Spleen (tissue), 7 donors: Measurements from ENCODE around the gene GMEB2.

Source experiments
- POLR2A ChIP-seq, 3 donors: fragments of 450-650 bp; IDR thresholded peaks; one replicate each; pipeline ENCODE4 v1.5.1; 2017; ENCODE audit warnings: antibody characterized with exemption in 3 of 3, mild to moderate bottlenecking in 1 of 3
- TF ChIP-seq, protein P1 (sequence below), 11 experiments: fragments of 200-600 bp in 7 of 11; fragments of 450-650 bp in 4 of 11; sonication (generic) in 4 of 11; IDR thresholded peaks in 8 of 11; conservative IDR thresholded peaks in 3 of 11; 1 replicate in 7 of 11; 2 replicates in 4 of 11; pipeline versions ENCODE4 v1.4.0 to v1.8.0; 2016 to 2021; ENCODE audit warnings: antibody characterized with exemption in 11 of 11, inconsistent platforms in 4 of 11, mild to moderate bottlenecking in 1 of 11
- donor health status: DM: no; HTN: no; CAD: no; lungs with moderate emphysema.
- donor health status: DM: no; HTN: no; CAD: no.
- donor health status: DM: no; HTN: no; CAD: no.

DNA sequence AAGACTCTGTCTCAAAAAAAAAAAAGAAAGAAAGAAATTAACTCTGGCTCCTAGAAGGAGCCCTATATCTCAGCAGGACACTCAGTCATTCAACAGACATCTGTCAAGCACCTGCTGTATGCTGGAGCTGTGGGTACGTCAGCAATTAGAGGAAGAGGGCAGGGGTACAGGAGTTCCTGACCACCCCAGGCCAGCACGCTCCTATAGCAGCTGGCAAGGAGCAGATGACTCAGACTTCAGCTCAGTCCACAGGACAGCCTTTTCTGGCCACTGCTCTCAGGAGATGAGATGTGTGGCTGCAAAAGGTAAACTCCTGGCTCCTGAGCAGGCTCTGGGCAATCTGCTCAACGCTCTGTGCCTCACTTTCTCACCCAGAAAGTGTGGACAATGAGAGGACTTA, 29.6 kb upstream of the GMEB2 start:
- TF ChIP-seq, protein P1, sequence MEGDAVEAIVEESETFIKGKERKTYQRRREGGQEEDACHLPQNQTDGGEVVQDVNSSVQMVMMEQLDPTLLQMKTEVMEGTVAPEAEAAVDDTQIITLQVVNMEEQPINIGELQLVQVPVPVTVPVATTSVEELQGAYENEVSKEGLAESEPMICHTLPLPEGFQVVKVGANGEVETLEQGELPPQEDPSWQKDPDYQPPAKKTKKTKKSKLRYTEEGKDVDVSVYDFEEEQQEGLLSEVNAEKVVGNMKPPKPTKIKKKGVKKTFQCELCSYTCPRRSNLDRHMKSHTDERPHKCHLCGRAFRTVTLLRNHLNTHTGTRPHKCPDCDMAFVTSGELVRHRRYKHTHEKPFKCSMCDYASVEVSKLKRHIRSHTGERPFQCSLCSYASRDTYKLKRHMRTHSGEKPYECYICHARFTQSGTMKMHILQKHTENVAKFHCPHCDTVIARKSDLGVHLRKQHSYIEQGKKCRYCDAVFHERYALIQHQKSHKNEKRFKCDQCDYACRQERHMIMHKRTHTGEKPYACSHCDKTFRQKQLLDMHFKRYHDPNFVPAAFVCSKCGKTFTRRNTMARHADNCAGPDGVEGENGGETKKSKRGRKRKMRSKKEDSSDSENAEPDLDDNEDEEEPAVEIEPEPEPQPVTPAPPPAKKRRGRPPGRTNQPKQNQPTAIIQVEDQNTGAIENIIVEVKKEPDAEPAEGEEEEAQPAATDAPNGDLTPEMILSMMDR (IDR thresholded peaks at IDR 0.05 in 8 of 11, conservative IDR thresholded peaks at IDR 0.05 in 3 of 11), result no peak
- no peak for TF ChIP-seq POLR2A (IDR thresholded peaks at IDR 0.05)
